Hematopoietic multipotent progenitor cell treated with erythropoietin and hydrocortisone succinate and interleukin-3 and kit ligand, for 6 days (in vitro differentiated cells): ENCODE data around the gene MED25.

ENCODE experiments used
- DNase-seq: peaks from one replicate; pipeline ENCODE4 v3.0.0-alpha.2; 2015

The MED25 gene

DNA sequence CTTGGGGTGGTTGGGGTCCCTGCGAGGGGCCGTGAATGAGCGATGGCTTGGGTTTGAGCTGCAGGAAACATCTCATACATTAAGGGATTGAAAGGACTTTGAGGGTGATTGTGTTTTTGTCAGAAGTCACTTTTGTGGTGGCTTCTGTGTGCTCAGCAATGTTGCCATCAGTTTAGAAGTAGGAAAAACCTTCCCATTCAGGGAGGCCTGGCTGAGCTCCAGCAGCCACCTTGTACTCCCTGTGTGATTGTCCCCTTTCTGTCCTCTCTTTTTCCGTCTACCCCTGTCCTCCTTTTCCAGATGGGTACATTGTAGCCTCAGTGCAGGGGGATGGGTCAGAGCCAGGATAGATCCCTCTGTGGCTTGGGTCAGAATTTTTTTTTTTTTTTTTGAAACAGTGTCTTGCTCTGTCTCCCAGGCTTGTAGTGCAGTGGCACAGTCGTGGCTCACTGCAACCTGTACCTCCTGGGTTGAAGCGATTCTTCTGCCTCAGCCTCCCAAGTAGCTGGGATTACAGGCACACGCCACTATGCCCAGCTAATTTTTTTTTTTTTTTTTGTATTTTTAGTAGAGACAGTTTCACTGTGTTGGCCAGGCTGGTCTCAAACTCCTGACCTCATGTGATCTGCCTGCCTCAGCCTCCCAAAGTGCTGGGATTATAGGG lies 1.5 kb downstream of the MED25 start:
- DNase-seq, result peak; percentile 36

DNA sequence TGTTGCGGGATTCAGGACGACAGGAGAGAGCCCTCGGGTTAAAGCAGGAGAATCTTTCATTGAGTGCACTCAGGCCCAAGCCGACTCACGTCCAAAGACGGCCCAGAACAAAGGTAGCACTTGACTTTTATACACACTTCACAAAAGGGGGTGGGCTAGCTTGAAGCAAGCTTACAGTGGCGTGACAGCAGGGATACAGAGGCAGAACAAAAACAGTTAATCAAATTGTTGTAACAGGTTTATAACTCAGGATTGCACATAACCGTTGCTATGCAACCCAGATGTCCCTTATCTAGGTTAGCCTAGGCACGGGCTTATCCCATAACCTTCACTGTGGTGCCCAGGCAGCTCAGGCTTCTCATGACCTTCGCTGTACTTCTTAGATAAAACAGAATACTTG lies 2.0 kb downstream of the MED25 start:
- peak; percentile 97 for DNase-seq

DNA sequence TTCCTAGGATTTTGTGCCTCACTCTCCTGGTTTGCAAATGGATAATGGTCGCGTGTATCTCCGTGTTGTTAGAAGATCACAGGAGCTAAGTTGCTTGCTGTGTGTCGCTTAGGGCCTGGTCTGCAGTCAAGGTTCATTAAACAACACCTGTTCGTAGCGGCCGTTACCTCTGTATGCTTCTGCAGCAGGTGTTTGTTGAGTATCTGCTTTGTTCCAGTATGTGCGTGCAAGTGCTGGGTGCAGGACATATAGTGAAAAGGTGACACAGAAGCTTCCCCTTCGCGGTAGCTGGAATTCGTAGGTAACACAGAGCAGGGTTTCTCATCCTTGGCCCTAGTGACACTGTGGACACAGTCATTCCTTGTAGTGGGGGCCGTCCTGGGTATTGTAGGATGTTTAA lies 5.4 kb downstream of the MED25 start:
- DNase-seq, result no peak

DNA sequence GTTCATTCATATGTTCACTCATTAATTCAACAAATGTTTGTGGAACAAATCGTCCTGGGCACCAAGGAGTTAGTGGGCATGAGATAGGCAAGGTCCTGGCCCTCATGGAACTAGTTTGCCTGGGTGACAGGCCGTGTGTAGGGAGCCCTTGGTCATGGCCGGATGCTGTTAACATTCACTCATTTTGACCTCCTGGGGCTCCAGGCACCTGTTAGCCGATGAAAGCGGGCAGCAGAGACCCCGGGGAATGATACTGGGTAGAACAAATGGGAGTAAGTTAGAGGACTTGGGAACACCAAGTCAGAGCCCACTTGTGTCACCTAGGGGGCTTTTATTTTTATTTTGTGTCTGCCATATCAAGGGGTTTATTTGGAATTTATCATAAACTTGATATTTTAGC lies 6.6 kb downstream of the MED25 start:
- no peak for DNase-seq

DNA sequence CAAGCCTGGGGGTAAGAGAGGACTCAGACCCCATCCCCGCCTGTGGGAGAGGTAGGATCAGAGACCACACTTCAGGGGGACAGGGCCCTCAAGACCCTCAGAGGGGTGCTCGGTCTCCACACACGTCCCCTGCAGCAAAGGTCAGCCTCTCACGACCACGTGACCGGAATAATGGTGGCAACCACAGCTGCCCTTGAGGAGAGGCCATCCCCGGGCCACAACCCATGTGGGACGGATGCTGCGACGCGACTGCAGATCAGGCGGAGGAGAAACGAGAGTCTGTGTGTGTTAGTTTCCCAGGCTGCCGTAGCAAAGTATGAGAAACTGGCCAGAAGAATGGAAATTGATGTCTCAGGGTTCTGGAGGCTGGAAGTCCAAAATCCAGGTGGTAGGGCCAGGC lies 8.9 kb downstream of the MED25 start:
- no peak for DNase-seq

DNA sequence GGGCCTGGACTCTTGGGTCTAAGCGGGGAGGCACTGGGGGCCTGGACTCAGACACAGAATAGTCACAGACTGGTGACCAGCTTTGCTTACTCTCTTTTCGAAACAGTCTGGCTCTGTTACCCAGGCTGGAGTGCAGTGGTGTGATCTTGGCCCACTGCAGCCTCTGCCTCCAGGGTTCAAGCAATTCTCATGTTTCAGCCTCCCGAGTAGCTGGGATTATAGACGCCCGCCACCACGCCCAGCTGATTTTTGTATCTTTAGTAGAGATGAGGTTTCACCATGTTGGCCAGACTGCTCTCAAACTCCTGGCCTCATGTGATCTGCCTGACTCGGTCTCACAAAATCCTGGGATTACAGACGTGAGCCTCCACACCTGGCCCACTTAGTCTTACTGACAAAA lies 11.1 kb downstream of the MED25 start:
- DNase-seq, result no peak

DNA sequence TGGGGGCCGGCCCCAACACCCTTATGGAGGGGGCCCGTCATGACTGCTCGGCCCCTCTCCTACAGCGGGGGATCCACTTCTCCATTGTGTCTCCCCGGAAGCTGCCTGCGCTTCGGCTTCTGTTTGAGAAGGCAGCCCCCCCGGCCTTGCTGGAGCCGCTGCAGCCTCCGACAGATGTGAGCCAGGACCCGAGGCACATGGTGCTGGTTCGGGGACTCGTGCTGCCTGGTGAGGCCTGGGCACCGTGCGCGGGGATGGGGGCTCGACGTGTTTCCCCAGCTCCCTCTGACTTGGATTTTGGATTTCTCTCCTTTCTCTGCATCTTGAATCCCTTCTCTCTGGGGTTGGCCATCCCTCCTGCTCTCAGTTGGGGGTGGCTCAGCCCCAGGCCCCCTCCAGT lies 11.6 kb downstream of the MED25 start:
- DNase-seq, result no peak

DNA sequence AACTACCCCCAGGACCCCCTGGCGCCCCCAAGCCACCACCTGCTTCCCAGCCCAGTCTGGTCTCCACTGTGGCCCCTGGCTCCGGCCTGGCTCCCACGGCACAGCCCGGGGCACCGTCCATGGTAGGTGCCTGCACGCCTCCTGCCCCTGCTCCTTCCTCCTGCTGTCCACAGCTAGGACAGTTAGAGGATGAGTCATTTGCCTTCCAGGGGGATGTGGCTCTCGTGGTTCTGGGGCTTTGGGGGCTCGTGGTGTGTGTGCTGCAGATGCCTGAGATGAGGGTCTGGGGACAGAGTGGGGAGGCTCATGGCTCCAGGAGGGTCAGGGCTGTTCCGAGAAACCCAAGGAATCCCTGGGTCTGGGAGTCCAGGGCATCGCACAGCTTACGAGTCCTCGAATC lies 12.7 kb downstream of the MED25 start:
- no peak for DNase-seq

DNA sequence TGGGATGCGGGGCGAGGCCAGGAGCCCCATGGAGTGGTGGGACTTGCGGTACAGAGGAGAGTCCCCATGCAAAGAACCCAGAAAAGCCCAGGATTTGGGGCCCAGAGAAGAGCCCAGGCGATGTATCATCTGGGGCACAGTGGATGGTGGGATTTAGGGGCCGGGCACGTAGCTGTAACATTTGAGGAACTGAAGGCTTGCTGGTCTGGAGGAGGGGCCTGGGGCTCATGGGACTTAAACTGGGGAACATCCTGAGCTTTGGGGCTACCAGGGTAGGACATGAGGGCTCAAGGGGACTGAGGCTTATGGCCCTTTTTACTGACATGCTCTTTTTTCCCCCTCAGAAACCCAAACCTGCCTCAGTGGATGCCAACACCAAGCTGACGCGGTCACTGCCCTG lies 13.5 kb downstream of the MED25 start:
- no peak for DNase-seq

DNA sequence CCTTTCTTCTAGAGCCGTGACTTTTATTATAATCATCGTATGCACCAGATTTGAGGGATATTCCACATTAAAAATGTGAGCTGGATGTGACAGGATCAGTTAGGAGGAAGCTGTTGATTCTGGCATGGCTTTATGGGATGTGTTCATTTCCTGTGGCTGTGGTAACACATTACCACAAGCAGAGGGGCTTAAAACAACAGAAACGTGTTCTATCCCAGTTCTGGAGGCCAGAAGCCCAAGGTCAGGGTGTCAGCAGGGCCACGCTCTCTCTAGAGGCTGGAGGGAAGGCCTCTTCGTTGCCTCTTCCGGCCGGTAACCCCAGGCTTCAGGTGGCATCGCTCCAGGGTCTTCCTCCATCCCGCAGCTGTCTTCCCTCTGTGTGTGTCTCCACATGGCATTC lies 14.5 kb downstream of the MED25 start:
- no peak for DNase-seq

DNA sequence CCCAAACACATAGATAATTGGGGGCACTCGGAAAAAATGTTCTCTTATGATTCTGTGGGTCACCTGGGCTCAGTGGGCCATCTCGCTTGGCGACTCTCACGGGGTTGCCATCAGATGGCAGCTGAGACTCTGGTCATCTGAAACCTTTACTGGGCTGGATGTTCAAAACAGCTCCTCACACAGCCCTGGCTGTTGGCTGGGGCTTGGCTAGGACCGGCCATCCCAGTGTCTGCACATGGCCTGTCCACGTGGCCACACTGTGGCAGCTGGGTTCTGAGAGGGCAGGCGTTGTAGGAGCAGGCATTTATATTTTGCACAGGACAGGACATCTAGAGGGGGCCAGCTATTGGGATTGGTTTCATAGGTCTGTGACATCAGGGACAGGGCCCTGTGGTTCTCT lies 15.5 kb downstream of the MED25 start:
- DNase-seq, result no peak

DNA sequence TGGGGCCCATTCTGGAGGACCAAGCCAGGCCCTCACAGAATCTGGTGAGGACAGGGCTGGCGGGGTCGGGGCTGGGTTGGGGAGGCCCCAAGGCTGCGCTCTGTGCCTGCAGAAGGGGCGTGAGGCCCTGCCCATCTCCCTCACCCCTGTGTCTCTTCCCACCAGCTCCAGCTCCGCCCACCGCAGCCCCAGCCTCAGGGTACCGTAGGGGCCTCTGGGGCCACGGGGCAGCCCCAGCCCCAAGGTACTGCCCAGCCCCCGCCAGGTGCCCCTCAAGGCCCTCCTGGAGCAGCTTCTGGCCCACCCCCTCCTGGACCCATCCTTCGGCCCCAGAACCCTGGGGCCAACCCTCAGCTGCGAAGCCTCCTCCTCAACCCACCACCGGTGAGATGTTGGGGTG lies 17.5 kb downstream of the MED25 start:
- no peak for DNase-seq

DNA sequence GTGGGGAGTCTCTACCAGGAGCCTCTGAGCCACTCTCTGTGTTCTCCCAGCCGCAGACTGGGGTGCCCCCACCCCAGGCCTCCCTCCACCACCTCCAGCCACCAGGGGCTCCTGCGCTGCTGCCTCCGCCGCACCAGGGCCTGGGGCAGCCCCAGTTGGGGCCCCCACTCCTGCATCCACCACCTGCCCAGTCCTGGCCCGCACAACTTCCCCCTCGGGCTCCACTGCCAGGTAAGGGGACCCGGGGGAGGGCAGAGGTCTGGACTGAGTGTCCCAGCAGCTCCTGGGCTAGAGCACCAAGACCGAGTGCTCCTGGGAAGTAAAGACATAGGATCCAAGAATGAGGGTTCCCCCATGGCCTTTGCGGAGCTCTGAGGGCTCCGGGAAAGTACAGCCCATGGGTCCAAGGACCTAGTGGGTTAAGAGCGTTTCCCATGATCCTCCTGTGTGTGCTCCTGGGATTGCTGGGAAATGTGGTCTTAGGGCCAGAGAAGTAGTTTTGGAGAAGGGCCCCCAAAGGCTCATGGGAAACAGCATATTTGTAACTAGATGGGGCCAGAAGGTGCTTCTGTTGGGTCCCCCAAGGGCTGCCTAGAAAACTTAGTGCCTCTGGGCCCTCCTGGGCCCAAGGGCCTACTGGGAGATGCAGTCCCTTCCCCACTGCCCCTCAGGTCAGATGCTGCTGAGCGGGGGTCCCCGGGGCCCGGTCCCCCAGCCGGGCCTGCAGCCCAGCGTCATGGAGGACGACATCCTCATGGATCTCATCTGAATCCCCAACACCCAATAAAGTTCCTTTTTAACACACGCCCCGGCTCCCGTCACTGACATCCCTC lies 18.3 kb downstream of the MED25 start:
- no peak for DNase-seq

DNA sequence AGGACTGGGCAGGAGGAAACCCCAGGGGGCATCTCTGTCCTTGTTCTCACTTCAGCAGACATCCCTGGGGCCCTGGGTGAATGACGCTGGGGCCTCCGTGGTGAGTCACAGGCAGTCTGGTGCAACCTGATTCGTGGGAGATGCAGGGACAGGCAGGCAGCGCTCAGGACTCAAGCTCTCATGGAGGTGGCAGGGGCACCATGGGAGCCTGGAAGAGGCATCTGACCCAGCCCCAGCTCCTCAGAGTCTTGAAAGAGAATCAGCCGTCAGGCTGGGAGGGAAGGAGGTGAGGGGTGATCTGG lies 18.9 kb downstream of the MED25 start:
- no peak for DNase-seq

DNA sequence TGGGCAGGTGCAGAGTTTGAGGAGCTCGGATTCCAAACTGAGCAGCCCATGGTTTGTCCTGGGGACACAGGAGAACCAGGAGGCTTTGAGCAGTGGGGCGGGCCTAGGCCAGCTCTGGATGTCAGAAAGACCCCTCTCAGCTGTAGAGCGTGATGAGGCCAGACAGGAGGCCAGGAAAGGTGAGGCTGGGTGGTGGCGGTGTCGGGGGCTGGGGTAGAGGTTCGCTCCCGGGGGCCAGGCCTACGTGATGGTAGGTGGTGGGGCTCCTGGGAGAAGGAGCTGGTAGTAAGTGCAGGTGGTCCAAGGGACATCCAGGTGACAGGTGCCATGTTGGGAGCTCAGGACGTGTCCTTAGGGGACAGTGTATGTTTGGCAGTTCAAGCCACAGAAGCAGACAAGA lies 19.3 kb downstream of the MED25 start:
- DNase-seq, result no peak

DNA sequence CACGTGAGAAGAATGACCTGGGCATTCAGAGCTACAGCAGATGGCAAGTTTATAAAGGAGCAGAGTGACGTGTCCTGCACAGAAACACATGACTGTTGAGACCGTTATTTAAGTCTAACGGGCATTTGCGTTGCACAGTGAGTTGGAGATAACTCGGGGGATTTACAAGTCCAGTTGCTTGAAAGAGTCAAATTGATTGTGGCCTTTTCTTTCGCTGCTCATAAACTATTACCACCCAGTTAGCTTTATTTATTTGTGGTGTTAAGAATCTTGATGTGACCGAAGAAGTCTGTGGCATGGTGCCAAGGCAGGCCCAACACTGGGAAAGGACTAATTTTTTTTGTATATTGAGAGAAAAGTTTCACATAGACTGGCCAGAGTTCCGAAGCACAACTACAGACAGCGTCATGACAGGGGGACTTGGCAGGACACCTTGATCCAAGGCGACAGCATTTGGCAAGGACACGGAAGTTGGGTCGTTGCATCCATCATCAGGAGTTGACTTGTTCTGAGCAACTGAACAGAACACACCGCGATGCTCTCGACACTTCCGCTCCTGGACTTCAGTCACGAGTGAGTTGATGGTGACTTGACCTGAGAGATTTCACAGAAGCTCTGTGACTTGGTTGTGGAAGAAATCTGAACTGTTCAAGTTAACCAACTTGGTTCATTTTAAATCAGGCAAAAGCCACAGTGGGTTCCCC lies 20.9 kb downstream of the MED25 start:
- DNase-seq, result no peak

DNA sequence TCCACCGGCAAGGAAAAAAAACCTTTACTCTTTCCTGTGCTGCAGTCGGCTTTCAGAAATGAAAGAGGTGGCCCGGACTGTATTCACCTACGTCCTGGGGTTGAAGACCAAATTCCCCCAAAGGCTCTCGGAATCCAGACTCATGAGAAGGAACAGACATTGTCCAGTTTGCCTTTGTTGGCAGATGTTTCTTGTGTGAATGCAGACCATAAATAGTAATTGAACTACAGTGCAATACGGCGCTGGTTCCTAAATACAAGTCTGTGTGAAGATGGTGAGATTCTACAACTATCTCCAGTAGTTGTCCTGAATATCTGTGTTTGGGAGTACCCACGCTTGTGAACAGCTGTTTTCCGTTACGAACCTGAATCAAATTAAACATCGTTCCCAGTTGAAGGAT lies 21.6 kb downstream of the MED25 start:
- no peak for DNase-seq

DNA sequence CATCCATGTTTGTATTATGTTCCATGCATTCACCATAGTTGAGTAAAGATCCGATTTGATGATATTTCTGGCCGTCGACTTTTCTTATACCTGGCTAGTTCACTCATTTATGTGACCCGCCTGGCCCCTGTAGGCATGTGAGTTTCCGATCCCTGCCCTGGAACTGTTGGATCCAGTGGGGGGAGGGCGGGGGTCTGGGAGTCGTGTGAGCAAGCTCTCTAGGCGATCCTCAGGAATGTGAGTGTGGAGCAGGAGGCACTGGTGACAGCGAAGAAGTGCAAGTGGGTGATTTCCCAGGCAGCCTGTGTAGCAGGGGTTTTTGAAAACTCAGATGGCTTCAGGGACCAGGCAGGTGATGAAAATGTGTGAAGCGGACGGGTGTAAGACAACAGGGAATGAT lies 22.2 kb downstream of the MED25 start:
- no peak for DNase-seq

DNA sequence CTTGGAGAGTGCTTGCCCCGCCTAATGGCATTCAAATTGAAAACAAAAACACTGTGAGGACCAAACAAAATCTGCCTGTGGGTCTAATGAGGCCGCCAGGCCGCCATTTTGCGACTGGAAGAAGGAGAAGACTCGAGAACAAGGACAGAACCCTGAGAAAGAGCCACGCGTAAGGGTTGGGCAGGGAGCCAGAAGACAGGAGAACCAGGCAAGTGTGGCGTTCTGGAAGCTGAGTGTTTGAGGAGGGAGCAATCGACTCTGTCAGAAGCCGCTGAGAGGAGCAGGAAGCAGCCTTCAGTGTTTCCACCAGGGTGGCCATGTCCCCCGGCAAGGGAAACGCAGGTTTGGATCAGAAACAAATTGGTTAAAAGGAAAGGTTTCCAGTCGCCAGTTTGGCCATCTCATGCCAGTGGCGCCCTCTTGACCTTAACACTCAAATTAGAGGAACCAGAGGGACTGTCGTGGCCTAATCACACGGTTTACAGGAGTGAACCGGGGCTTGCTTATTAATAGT lies 22.7 kb downstream of the MED25 start:
- DNase-seq, result no peak

DNA sequence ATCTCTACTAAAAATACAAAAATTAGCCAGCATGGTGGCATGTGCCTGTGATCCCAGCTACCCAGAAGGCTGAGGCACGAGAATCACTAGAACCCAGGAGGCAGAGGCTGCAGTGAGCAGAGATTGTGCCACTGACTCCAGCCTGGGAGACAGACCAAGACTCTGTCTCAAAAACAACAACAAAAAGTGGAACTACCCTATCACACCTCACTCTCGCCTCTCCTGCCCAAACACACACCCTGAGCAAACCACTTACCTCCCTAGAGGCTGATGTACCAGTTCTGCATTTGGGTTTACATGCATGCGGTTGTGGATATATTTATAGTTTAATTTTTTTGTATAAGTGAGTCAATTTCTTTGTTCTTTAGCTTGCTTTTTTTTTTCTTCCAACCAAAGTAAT lies 25.2 kb downstream of the MED25 start:
- no peak for DNase-seq

DNA sequence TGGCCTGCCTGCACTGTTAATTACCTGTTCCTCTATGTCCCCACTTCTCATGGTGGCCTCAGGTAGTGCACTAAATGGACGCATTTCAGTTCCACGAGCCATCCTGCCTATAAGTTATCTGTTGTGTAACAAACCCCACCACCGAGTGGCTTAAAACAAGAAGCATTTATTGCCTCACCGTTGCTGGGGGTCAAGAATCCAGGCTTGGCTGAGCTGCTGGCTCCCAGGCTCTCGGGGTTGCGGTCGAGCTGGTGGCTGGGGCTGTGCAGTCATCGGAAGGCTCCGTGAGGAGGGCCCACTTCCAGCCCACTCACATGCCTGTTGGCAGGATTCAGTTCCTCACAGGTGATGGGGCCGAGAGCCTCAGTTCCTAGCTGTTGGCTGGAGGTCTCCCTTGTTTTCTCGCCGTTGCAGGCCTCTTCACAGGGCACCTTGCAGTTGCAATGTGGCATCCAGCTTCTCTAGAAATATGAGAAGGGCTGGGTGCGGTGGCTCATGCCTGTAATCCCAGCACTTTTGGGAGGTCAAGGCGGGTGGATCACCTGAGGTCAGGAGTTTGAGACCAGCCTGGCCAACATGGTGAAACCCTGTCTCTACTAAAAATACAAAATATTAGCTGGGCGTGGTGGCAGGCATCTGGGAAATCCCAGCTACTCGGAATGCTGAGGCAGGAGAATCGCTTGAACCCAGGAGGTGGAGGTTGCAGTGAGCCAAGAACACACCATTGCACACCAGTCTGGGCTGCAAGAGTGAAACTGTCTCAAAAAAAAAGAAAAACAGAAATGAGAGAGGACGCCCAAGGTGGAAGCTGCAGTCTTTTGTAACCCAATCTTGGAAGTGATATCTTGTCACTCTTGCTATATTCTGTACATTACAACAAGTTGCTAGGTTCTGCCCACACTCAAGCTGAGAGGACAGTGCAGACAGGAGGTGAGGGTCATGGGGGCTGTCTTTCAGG lies 26.3 kb downstream of the MED25 start:
- no peak for DNase-seq

DNA sequence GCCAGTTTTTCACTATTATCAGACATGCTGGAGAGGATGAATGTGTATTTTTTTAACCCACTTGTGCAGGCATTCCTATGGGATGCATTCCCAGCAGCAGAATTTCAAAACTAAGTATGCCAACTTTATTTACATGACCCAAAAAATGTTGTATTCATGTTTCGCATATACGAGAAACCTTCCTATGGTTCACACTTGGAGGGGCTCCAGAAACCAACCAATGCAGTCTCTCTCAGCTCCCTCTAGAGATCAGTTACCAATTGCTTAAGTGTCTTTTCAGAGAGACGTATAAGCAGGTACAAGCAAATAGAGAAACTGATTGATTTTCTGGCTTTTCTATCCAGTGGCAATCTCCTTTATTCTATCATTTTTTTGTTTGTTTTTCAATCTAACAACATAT lies 27.3 kb downstream of the MED25 start:
- no peak for DNase-seq

DNA sequence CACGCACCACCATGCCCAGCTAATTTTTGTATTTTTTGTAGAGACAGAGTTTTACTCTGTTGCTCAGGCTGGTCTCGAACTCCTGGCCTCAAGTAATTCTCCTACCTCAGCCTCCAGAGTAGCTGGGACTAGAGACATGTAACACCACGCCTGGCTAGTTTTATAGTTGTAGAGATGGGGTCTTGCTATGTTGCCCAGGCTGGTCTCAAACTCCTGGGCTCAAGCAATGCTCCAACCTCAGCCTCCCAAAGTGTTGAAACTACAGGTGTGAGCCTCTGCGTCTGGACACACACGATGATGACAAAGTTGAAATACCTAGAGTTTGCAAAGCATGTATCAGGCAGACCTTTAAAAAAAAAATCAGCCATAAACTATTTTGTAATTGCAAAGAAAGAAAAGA lies 28.3 kb downstream of the MED25 start:
- no peak for DNase-seq
